GM12873 (cell line): ENCODE data around the gene OPRL1.

ENCODE experiments used
- CTCF ChIP-seq: IDR thresholded peaks from 2 replicates; pipeline ENCODE4 v1.5.1; 2012; ENCODE audit warnings: low read depth, mild to moderate bottlenecking, moderate library complexity, low read length, control low read depth; ENCODE audit not compliant: insufficient read depth; ENCODE audit errors: missing control alignments

The OPRL1 gene

DNA sequence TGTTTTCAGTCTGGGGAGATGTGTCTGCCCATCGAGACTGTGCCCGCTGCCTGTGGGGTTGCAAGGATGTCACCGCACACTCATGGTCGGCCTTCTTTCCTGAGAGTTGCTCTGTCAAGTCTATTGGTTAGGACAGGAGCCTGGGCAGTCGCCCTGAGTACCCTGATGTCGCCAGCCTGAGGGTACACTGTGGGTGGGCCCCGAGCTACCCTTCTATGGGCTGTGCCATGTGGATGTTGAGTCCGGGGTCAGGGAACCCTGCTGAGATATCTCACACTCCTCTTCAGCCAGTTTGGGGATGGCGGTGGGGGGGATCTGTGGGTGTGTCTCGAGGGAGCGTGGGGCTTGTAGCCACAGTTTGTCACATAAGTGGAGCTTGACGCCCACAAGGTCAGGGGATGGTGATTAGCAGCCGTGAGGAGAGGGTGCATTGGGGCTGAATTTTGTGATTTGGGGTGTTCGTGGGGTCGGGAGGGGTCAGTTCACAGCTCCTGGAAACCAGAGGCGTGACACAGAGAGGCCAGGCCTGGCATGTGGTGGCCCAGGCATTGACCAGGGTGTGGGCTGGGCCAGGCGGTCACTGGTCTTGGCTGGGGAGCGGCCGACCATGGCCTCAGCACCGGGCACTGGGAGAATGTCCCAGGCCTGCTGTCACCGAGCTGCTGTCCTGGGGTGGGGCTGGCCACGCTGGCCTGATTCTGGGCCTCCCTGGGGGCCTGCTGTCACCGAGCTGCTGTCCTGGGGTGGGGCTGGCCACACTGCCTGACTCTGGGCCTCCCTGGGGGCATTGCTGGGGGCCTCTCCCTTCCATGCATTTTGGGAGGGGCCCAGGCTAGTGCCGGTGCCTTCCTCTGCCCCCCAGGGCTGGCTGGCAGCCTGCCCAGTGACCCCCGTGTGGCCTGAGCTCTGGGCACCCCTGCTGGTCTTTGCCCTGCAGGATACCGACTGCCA, 29.1 kb downstream of the OPRL1 start:
- TF ChIP-seq CTCF = no peak

DNA sequence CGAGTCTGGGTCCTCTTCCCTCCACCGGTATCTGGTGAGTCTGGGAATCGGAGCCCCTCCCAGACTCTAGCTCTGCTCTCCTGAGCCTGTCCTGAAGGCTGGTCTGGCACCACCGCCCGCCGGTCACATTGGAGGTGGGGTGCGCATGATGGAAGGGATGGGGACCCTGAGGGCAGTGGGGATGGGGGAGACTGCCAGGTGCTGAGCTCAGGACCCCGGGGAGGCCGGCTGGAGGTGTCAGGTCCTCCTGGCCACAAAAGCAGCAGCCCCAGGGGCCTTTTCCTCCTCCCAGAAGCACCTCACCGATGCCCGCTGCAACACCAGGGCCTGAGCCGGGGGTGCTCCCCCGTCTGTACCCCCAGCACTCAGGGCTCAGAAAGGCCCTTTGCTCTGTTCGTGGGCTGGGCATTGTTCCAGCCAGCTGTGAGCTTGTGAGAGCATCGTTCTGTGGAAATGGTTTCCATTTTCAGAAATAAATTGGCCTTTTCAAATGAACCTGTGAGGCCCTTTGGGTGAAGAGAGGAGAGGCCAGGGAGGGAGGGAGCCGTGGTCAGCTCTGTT, 30.0 kb downstream of the OPRL1 start:
- TF ChIP-seq CTCF = no peak

- TF ChIP-seq CTCF = no peak
Measured at GRCh38 chr20:64110411-64111068, 30.7 kb downstream of the OPRL1 start.

- no peak for TF ChIP-seq CTCF
Measured at GRCh38 chr20:64111841-64112641, 32.2 kb downstream of the OPRL1 start.

- no peak for TF ChIP-seq CTCF
Measured at GRCh38 chr20:64112691-64113443, 33.0 kb downstream of the OPRL1 start.

DNA sequence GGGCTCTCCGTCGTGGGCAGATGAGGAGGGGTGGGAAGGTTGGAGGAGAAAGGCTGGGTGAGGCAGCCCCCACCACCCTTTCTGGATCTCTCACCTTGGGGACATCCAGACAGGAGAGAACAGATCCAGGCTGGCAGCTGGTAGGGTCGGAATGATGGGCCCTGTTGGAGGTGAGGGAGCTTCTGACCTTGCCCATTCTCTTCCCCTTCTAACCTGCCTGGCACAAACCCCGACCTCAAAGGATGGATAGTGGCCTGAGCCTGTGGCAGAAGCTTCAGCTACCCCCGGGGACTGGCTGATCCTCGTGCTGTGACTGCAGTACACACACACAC, 33.5 kb downstream of the OPRL1 start:
- no peak for TF ChIP-seq CTCF
